Endothelial cell of umbilical vein (primary cell): ENCODE measurements around the gene FANCC.
"Not testable (repeated sequence)": the region's sequence is repeated elsewhere in the genome, so short reads cannot be mapped to it uniquely, and the experiment has no call there.

Experiments used
- EZH2 ChIP-seq: IDR thresholded peaks from 2 replicates; pipeline ENCODE4 v1.6.1; 2012; ENCODE audit warnings: borderline replicate concordance, low read depth, mild to moderate bottlenecking, moderate library complexity, low read length, inconsistent platforms; ENCODE audit not compliant: severe bottlenecking
- GATA2 ChIP-seq: IDR thresholded peaks from 2 replicates; pipeline ENCODE4 v1.7.0; 2011; ENCODE audit warnings: low read depth, mild to moderate bottlenecking, moderate library complexity, mixed read lengths, low read length; ENCODE audit not compliant: insufficient read length, insufficient read depth
- JUN ChIP-seq: IDR thresholded peaks from 2 replicates; pipeline ENCODE4 v1.6.1; 2011; ENCODE audit warnings: borderline replicate concordance, low read depth; ENCODE audit not compliant: insufficient read length, insufficient read depth
- POLR2A ChIP-seq: IDR thresholded peaks from 2 replicates; pipeline ENCODE4 v1.6.1; 2012; ENCODE audit warnings: low read depth, mild to moderate bottlenecking, control low read depth, low read length
- POLR2AphosphoS5 ChIP-seq: IDR thresholded peaks from 2 replicates; pipeline ENCODE4 v1.6.1; 2012; ENCODE audit warnings: low read depth, mild to moderate bottlenecking, control low read depth, low read length, moderate library complexity; ENCODE audit not compliant: insufficient read depth
- TF ChIP-seq, protein P1 (sequence below), 2 donors: IDR thresholded peaks; 1 replicate in 1 of 2; 2 replicates in 1 of 2; pipeline ENCODE4 v1.5.1; 2011; ENCODE audit warnings: low read length in 2 of 2, mild to moderate bottlenecking in 2 of 2, moderate library complexity in 2 of 2, control low read depth in 1 of 2, inconsistent platforms in 1 of 2, low read depth in 1 of 2; ENCODE audit not compliant: insufficient read depth in 1 of 2; ENCODE audit errors: extremely low read depth in 1 of 2

DNA sequence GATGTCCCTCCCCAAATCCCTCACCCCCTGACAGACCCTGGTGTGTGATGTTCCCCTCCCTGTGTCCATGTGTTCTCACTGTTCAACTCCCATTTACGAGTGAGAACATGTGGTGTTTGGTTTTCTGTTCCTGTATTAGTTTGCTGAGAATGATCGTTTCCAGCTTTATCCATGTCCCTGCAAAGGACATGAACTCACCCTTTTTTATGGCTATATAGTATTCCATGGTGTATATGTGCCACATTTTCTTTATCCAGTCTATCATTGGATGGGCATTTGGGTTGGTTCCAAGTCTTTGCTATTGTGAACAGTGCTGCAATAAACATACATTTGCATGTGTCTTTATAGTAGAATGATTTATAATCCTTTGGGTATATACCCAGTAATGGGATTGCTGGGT lies 43.3 kb downstream of the FANCC start:
- TF ChIP-seq GATA2, POLR2A, EZH2, JUN, POLR2AphosphoS5: not testable (repeated sequence)
- TF ChIP-seq, protein P1, sequence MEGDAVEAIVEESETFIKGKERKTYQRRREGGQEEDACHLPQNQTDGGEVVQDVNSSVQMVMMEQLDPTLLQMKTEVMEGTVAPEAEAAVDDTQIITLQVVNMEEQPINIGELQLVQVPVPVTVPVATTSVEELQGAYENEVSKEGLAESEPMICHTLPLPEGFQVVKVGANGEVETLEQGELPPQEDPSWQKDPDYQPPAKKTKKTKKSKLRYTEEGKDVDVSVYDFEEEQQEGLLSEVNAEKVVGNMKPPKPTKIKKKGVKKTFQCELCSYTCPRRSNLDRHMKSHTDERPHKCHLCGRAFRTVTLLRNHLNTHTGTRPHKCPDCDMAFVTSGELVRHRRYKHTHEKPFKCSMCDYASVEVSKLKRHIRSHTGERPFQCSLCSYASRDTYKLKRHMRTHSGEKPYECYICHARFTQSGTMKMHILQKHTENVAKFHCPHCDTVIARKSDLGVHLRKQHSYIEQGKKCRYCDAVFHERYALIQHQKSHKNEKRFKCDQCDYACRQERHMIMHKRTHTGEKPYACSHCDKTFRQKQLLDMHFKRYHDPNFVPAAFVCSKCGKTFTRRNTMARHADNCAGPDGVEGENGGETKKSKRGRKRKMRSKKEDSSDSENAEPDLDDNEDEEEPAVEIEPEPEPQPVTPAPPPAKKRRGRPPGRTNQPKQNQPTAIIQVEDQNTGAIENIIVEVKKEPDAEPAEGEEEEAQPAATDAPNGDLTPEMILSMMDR (IDR thresholded peaks at IDR 0.05; ENCODE audit: extremely low read depth in 1 of 2, insufficient read depth in 1 of 2, low read depth in 1 of 2, low read length in 2 of 2) = not testable (repeated sequence)
